CD4-positive, alpha-beta T cell treated with Interleukin-15 for 4 hours (primary cell): Measurements from ENCODE around the gene PAIP2.
"Not testable (repeated sequence)": the region's sequence is repeated elsewhere in the genome, so short reads cannot be mapped to it uniquely, and the experiment has no call there.

Experiments
- DNase-seq: peaks from one replicate; pipeline ENCODE4 v3.0.0-alpha.2; 2020; ENCODE audit warnings: low spot score

PAIP2 gene

DNA sequence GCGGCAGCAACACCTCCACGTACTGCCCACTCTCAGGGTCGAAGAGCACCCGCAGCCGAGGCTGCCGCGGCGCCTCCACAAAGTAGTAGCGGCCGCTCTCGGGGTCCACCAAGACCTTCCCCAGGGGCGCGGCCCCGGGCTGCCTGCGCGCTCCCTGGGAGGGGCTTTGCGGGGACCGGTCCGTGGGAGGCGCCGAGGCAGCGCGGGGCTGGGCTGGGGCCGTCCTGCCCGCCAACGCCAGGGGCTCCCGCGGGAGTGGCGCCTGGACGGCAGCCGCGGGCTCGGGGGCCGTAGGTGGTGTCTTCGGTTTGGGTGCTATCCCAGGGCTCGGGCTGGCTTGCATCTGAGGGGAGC lies 50.6 kb downstream of the PAIP2 start:
- DNase-seq = no peak

DNA sequence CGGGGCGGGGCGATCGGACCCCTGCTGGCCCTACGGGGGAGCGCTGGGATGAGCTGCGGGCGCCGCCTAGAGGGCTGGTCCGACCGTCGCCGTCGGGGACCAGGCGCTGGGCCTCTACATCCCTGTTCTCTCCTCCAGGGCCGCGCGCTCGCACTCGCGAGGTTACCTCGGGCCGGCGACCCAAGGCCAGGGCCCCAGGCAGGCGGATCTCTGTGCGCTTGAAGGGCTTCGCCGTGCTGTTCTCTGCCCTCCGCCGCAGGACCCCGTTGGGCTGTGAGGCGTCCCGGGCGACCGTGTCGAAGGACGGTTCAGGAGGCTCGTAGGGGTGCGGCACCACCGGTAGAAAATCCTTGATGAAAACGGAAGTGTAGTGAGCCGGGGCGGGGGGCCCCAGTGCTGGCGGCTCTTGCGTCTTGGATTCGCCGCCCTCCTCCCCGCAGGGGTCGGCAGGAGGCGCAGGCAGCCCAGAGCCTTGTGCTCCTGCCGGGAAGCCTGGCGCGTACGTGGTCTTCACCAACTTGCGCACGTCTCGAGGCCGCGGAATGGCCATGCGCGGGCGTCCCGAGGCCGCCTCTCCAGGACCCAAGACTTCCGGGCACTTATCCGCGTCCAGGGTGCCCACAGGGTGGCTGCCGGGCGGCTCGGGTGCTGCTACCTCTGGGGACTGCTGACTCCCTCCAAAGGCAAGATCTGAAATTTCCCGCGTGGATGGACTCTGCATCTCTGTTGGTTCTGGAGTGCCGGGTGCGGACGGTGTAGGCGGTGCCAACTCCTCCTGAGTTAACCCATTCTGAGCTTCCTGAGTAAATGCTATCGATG lies 51.2 kb downstream of the PAIP2 start:
- peak; percentile 76 for DNase-seq

DNA sequence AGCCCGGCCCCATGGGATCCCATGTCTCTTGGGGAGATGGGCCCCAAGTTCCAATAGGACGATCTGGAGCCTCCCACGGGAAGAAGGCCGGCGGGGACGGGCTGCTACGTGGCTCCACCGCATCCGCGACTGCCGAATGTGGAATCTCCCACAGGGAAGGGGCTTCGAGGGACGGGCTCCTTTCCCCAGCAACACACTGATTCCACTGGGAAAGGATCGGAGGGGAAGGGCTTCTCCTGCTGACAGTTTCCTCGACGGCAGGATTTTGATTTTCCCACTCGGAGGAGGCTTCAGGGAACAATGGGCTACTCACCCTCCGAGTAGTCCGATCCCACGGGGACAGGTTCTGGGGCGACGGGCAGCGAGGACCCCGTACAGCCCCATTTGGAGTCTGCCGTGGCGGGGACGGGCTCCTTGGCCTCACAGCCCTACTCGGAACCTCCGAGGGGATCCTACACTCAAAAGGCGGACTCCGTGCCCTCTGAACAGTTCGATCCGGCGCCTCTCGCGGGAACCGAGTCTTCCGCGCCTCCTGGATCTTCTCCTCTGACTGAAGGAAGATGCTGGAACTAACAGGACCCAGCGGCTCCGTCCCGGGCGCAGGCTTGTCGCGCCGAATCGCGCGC lies 52.0 kb downstream of the PAIP2 start:
- no peak for DNase-seq

DNA sequence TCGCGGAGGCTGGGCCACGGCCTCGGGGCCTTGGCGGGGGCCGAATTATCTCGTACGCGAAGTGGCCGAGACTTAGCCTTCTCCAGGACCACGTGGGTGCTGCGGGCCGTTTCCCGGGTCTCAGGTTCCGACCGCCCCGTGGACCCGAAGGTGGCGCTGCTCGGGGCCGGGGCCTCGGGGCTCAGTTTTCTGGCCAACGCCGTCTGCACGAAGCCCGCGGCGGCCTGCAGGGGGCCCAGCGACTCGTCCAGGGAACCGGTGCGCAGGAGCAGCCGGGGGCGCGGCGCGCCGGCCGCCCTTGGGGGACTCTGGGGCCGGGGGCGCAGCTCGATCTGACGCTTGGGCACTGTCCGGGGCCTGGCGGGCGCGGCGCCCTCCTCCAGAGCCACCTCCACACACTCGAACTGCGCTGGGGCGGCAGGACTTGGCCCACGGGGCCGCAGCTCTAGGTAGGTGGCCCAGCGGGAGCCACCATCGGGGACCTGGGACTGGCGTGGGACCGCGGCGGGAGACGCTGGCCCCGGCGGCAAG lies 52.5 kb downstream of the PAIP2 start:
- DNase-seq = peak; percentile 56

DNA sequence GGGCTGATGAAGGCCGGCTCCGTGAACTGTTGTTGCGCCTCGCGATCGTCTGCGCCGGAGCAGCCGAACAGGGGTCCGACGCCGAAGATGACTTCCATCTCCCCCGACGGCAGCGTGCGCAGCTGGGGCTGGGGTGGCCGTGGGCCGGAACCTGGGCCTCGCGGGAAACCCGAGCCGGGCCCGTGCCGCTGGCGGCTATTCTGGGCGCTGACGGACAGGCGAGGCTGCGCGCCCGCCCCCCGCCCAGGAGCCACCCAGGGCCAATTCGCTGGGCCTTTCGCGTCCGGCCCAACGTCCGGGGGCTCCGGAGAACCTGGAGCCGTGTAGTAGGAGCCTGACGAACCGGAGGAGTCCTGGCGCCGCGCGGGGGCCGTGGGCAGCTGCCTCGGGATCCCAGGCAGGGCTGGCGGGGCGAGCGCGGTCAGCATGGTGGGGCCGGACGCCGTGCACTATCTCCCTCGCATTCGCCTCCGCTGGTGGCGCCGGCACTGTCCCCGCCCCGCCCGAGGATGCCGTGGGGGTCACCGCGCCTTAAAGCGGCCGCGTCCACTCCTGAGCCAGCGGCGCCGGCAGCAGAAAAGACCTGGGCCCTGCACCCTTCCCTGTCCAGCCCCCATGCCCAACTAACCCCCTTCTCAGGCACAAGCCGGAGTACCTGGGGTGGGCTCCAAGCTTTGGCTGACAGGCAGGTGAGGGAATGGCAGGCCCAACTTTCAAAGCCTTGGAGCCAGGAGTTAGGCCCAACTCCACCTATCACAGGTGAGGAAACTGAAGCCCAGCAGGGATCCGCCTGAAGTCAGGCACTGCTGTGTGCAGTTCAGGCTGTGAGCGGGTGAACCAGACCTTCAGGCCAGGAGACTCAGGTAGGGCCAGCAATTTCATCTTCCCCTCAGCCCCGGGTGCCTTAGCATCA lies 53.3 kb downstream of the PAIP2 start, which contains the start of gene PROB1:
TSS of gene PROB1 (minus strand) at position 451 of the 913 bp plus-strand sequence. CDS start at position 428, 23 bp downstream.
- no peak for DNase-seq

DNA sequence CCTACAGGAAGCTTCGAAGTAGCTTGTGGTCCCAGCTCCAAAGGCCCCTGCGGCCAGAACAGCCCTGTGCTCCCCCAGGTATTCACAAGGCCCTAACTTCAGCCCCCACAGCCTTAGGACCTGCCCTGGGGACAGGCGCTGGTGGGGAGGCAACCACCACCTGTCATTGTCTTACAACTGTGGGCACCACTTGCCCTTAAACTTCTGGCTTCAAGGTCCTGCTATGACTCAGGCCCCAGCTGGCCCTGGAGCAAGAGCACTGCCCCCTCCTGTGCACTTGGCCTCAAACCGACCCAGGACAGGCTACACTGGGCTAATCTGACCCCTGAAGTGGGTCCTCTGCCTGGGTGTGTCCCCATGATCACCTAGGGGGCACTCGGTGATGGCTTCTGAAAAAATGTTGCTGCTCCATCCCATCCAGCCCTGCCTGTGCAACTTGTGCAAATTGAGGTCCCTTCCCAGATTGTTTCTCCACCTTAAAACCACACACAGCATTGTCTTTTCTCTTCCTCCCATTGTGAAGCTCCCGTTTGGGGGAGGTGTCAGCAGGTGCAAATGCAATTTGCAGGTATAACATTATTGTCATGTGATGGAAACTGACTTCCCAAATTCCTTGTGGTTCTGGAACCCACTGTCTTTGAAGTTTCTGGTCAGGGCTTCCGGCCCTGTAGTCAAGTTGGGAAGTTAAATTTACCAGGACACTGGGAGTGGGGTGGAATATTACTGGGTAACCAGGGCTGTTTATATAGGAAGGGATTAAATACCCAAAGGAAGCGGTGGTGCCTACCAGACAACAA lies 54.4 kb downstream of the PAIP2 start:
- no peak for DNase-seq

DNA sequence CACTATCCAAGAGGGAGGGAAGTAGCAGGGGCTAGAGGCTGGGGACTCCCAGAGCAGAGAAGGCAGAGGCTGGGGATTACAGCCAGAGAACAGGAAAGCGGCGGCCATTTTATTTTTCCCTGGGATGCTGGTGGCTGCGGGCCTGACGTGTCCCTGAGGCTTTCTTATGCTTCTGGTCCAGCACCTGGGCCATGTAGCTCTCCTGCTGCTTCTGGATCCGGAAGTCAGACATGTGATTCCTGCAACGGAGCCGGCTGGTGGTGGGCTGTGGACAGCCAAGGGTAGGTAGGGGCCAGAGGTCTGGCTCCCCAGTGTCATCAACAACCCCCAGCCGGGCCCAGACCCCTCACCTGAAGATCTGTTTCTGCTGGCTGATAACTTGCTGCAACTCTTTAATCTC lies 55.0 kb downstream of the PAIP2 start:
- no peak for DNase-seq

DNA sequence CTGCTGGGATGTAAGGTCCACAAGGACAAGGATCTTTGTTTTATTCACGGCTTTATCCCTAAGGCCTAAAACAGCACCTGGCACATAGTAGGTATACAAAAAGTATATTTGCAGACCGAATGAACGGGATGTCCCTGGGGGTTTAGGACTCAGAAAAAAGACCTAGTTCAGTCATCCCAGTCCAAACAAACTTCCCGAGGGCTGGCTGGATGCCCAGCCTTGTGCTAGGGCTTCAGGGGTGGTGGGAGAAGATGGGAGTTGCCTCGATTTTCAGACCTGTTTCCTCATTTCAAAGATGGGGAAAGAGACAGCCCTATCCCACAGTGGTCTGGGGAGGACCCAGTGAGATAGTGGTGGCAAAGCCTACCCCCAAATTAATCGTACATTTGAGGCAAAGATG lies 56.3 kb downstream of the PAIP2 start:
- DNase-seq = no peak

DNA sequence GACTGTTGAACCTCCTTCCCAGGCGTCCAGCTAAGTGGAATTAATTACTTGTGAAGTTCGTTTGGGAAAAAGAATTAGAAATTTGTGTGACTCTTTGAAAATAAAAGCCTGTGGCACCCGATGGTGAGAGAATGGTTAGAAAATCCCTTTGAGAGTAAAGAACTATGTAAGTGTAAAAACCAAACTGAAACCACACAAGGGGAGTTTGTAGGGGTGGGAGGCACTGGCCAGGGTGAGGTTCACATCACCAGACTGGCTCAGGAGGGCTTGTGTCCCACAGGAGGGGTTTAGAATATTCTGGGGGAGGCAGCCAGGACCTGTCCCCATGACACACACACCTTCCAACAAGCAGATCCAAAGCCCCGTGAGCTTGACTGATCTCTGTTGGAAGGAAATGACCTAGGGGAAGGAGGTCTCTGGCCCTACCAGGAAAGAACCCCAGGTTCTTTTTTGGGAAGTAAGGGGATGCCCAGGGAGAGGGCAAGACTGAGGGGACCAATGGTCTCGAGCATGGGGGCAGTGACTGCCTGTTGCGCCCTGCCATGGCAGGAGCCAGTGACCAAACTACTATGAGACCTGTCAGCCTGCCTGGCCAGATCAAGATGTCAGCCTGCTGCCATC lies 58.0 kb downstream of the PAIP2 start:
- DNase-seq = no peak

DNA sequence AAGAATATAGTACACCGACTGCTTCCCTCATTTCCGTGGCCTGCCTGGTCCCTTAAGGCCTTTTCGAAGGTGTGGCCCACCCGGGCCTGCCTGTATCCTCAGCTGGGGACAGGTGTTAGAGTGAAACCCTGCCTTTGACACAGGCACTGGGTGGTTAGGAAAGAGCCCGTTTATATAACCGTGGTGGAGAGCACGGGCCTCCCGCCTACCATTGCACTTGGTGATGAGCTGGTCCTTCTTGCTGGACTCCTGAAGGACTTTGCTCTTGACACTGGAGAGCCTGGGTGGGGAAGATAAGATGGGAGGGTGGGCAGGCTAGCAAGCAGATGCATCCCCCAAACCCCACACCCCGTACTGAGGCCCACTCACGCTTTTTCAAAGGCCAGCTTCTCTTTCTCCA lies 59.9 kb downstream of the PAIP2 start:
- no peak for DNase-seq

DNA sequence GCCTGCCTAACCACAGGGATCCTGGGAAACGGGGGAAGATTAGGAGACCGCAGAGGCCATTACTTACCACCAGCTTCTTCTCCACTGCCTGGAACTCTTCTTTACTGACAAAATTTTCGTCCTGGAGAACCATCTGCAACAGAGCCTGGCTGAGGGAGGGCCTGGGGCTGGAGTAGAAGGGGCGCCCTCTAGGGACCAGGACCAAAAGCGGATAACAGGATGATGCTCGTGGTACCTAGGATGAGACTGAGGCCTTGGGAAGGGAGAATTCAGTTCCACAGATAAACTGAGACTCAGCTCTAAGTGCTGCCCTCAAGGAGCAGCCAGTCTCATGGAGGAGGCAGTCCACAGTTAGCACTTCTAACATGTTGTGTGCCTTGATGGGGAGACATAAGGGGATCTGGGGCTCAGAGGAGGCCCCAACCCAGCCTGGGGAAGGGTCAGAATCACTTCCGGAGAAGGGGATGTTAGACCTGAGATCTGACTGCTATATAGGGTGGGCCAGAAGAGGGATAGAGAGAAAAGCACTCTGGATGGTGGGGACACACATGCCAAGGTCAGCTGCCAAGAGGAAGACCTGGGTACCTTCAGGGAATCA lies 61.0 kb downstream of the PAIP2 start:
- no peak for DNase-seq

DNA sequence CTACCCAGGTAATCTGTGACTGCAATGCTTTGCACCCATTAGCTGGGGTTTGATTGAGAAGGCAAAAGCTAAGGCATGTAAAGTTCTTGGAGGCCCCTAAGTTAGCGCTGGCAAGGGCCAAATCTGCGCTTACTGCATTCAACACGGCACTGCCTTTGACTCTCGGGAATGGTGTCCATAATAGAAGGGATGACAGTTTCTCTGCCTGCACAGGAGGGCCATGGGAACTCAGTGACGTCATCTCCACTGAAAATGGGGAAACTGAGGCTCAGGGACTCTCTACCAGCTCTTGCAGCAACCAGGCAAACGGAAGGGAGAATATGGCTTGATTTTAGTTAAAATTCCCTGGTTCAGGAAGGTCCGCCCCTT lies 61.7 kb downstream of the PAIP2 start:
- no peak for DNase-seq

DNA sequence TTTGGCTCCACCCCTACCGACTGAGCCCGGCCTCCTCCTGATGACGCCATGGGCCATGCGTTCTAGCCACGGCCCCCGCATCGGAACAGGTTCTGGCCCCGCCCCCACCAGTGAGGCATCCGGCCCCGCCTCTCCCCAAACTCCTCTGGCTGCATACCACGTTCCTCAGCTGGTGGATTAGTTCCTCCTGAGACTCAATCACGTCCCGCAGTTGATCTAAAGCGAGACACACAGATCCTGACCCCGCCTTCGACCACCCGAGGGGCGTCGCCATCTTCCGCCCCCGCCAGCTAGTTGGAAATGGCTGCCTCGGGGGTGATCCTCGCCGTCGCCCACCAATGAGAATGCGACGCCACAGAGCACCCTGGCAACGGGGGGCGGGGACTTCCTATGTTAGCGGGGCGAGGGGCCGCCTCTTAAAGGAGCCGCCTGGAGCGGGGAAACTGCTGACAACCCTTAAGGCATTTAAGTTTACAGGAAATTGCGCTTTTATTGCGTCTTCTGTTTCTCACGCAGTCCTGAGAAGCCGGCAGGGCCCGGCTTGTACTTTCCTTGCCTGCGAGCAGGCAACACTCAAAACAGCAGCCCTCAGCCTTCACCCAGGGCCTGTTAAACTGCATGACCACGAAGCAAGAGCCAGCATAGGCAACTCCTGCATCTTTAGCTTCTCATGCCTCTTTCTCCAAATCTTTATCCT lies 62.3 kb downstream of the PAIP2 start, which contains the start of gene SPATA24:
TSS of gene SPATA24 (minus strand) at position 303 of the 697 bp plus-strand sequence. CDS start at position 274, 29 bp downstream.
- peak; percentile 96 for DNase-seq

DNA sequence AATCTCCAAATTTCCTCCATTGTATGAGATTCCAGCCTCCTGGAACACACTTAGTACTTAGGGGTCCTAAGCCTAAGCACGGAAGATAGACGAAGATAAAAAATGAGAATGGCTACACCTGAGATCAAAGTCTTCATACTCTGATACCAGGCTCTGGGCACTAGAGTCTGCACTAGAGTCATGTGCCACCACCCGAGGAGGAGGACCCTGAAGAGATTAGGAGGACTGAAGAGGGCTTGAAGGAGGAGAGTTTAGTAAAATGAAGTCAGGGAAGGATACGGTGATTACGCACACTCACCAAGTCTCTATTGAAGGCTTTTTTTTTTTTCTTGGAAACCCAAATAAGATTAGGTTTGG lies 62.8 kb downstream of the PAIP2 start:
- no peak for DNase-seq

DNA sequence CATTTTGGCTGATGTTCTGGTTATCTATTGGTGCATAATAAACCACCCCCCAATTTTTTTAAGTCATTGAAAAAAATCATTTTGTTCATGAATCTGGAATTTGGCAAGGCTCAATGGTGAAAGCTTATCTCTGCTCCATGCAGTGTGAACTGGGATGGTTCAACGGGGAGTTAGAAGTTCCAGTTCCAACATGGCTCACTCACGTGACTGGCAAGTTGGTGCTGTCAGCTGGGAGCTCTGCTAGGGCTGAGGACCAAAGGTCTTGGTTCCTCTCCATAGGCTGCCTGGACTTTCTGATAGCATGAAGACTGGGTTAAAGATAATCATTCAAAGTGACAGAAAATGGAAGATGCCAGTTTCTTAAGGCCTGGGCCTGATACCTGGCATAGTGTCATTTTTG lies 65.3 kb downstream of the PAIP2 start:
- DNase-seq = no peak

DNA sequence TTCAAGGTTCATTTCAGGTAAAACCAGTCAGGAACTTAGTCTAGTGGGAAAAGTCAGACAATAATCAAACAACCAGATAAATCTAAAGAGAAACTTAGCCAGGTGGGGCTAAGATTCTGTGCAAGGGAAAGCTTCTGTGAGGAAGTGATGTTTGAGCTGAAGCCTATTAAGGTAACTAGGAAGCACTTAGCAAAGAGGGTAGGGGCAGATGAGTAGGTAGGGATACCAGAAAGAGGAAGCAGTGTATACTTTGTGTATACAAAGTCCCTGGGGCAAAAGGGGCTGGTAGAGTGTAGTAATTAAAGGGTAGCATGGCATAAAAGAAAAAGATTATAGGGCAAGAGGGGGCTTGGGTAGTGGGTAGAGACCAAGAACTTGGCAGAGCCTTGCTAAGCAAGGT lies 65.9 kb downstream of the PAIP2 start:
- no peak for DNase-seq

DNA sequence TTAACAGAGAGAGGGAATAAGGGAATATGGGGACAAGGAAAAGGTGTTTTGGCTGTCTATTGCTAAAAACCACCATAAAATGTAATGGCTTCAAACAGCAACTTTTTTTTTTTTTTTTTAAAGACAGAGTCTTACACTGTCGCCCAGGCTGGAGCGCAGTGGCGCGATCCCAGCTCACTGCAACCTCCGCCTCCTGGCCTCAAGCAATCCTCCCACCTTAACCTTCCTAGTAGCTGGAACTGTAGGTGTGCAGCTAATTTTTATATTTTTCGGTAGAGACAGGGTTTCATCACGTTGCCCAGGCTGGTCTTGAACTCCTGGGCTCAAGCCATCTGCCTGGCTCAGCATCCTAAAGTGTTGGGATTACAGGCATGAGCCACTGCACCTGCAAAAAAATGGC lies 66.5 kb downstream of the PAIP2 start:
- no peak for DNase-seq

DNA sequence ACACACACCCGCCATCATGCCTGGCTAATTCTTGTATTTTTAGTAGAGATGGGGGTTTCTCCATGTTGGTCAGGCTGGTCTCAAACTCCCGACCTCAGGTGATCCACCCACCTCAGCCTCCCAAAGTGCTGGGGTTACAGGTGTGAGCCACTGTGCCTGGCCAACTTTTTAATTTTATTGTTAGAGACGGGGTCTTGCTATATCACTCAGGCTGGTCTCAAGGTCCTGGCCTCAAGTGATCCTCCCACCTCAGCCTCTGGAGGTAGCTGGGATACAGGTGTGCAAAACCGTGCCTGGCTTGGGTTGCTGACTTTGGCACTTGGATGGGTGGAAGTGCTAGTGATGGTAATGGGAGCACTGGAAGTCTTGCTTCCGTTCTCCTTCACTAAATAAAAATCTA lies 67.5 kb downstream of the PAIP2 start:
- not testable (repeated sequence) for DNase-seq

DNA sequence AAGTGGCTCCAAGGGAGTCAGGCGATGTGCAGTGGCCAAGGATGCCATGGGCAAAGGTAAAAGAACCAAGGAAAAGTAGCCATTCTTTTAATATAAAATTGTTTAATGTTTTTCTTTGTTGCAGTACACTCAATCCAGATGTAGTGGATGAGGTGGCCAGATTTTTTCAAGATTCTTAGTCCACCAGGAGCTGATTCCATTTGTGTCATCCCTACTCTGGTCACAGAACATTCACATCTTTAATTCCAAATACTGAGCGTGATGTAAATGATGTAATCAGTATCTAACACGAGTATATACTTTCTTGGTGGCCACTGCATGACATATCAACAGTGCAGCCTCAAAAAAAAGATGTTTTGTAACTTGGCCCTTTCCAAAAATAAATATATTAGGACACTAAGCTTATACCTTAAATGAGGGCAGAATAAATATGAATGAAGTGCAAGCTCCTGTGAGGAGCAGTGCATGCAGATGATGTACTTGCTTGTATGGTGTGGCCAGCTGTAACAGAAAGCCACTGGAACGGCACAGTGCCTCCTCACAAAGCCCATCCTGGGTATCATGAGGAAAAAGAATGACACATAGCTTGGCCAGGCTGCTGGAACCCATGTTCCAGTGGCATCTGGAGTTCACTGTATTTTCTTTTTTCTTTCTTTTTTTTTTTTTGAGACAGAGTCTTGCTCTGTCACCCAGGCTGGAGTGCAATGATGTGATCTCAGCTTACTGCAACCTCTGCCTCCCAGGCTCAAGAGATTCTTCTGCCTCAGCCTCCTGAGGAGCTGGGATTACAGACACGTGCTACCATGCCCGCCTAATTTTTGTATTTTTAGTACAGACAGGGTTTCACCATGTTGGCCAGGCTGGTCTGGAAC lies 68.7 kb downstream of the PAIP2 start:
- no peak for DNase-seq
